NCI-H69 (cell line): Measurements from ENCODE around the gene GPR146.
A peak's percentile ranks its signal among the peaks of the same experiment; 100 is the strongest.

Source experiments
- DNase-seq: peaks from one replicate; lab custom pipeline; 2025; lab: John Stamatoyannopoulos, UW

Gene GPR146

DNA sequence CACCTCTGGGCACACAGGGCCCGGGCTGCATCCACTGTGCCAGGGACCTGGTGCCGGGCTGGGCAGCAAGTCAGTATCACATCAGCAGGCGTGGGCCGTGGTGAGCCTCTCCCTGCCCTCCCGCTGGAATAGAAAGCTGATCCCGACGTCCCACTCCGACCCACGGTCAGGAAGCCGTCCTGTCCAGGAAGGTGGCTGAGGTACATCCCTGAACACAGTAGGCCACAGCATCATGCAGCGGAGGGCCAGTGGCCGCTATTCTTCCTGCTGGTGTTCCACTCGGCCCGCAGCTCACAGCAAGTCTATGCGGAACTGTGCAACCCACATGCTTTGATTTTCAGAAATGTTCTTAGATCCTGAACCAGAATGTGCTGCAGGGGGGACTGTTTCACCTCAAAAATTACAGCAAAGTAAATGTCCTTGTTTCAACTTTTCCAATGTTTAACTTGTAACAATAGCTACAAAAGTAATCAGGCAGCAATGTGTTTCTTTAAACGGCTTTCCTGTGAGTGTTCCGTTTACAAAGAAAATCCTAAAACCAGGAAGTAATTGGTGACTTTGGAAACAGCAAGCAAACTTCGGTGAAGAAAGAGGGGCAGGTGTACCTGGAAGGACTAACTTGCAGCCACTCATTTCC is 676 bp upstream of the GPR146 start:
- no peak for DNase-seq

- no peak for DNase-seq
Measured at GRCh38 chr7:1045069-1046063, 1.0 kb downstream of the GPR146 start.

GRCh38 chr7:1046722-1047679 is 2.7 kb downstream of the GPR146 start:
- no peak for DNase-seq

DNA sequence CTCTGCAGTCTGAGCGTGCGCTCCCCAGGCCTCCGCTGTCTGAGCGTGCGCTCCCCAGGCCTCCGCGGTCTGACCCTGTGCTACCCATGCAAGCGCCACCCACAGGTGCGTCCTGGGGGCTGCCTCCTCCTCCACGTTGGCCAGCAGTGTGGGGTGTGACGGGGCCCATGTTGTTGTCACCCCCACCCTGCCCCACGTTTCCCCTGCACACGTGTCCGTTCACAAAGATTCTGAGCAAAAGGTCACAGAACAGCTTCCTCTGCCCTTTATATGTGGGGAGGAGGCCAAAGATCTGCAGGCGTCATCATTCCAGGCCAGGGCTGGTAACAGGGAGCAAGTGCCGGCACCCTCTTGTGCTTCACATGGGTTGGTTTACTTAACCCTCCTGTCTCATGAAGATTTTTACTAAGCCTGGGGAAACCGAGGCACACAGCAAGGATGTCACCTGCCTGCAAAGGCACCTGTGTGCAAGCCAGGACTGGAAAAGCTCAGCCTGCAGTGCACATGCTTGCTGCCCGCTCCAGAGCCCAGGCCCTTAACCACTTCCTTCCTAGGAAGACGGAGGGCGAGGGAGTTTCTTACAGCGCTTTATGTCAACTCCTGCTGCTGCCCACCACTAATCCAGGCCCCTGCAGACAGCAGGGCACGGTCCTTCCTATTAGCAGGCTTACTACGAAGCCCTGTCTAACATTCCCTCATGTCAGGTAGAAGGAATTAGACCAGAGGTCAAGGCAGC is 4.8 kb downstream of the GPR146 start:
- no peak for DNase-seq

DNA sequence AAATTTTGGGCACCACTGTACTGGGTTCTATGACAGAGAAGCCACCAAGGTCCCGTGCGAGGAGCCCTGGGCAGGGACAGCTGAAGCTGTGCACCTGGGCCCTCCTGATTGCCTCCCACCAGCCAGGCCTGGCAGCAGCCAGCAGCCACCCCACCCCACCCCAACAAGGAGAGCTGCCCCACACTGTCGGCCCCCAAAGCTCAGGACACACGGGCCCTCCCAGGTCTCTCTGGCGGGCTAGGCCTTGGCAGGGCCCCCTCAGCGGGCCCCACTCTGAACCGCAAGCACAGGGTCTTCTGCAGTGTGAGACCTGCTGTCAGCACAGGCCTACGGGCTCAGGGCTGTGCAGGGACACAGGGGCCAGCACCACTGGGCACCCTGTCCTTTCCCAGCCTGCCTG is 5.5 kb downstream of the GPR146 start:
- no peak for DNase-seq

DNA sequence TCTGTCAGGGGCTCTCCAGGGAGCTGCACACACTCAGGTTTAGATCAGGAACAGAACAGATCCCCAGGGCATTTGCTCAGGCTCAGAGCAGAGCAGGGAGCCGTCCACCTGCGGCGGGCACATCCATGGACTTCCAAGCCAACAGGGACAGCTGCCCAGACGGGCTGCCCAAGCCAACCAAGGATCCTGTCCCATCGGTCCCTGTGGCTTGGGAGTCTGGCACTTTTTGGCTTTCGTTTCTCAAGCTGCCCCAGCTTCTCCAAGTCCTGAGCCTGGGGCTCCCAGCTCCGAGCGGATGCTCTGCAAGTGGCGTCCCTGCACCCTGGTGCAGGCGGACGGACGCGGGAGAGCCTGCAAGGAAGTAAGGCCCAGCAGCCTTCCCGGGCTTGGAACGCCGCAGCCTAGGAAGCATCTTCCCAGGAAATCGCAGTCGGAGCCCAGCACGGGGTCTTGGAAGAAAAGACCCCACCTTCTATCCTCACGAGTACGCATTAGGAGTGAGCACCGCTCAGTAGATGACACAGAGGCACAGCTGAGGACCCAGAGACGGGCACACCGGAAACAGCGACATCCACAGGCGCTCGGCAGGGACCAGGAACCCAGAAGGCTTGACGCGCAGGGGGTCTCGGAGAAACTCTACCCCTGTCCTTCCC is 6.0 kb downstream of the GPR146 start:
- DNase-seq, result no peak

GRCh38 chr7:1050956-1051690 is 6.8 kb downstream of the GPR146 start:
- DNase-seq, result no peak

DNA sequence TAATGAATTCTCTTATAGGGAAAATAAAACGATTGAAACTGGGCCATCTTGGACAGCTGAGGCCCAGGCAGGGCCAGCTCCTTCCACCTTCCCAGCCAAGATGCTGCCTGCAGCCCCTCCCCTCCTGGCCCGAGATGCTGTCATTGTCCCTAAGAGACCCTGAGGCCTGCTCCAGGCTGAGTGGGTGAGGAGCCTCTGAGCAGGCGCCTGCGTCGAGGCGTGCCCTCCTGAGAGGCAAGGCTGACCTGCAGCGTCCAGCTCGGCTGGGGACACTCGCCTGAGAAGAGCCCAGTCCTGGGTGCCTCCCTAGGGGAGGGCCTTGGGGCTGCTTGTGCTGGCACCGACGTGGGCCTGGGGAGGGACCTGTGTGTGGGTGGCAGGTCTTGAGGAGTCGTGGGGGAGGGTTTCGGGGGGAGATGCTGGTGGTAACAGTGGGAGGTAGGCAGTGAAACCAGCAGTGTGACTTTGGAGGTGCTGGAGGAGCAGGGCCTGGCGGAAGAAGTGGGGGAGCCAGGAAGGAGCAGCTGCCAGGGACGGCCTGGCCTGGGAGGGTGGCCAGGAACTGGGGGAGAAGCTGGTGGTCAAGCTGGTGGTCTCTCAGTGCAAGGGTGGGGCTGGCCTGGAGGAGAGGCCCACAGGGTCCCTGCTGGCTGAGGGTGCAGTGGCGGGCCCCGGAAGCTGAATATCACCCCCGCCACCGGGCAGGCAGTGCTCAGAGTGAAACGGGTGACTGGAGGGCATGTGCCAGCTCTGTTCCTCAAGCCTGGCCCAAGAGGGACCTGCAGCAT is 7.9 kb downstream of the GPR146 start:
- DNase-seq, result no peak

- DNase-seq, result peak; percentile 45
Measured at GRCh38 chr7:1053002-1053411, 8.7 kb downstream of the GPR146 start.

DNA sequence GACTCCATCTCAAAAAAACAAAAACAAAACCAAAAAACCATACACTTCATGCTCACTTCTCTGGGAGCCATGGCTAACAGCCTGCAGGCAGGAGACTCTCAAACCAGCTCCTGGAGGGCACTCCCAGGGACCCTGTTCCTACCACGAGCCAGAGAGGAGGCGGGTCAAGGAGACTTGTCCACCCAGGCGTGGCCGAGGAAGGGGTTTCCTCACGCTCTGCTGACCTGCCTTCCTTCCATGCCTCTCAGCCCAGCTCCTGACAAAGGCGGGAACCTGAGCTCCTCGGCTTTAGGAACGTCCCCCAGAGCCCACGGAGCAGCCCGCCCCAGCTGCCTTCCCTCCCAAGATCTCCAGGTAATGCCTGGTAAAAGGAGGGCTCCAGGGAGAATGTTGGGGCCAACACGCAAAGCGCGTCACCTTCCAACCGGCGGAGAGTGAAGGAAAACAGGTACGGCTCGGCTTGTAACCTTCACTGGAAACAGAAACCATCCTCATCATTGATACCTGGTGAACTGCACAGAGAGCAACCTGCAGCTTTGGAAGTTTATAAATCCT is 9.5 kb downstream of the GPR146 start:
- DNase-seq, result no peak

DNA sequence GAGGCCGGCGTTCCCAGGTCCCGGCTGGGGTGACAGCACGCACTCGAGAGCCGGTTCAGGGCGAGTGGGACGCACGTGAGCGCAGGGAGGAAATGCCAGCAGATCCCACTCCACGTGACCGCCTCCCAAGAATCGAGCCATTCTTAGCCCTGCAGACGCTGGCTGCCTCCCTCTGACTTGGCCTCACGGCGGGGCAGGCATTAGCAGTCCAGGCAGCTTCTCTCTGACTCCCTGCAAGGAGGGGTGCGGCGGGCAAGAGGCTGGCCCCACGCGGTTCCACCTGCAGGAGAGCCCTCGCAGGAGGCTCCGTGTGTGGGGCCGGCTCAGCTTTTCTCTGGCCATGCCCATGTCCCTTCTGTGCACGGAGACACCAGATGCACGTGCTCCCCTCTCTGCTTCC is 10.1 kb downstream of the GPR146 start:
- DNase-seq, result no peak

DNA sequence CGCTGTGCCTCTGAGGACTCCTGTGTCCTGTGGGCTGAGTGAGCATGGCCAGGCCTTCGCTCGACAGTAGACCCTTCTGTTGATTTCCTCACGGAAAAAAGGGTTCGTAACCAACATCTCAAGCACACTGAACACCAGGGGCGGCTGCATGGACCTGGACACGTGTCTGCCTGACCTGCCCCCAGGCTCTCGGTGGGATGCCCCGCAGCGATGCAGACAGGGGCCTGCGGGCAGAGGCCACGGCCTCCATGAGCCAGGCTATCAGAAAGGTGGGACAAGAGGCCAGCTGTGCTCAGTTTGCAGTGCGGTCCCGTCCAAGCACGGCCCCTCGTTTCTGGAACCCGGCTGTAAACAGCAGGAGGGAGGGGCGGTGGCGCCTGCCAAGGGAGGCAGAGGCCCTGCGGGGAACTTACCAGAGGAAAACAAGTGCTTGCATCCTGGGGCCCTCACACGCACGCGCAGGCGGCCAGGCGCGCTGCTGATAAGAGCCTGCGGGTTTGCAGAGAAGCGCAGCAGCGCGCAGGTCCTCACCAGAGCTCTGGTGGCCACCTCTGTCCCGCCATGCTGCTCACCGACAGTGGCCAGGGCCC is 10.6 kb downstream of the GPR146 start:
- DNase-seq, result no peak

DNA sequence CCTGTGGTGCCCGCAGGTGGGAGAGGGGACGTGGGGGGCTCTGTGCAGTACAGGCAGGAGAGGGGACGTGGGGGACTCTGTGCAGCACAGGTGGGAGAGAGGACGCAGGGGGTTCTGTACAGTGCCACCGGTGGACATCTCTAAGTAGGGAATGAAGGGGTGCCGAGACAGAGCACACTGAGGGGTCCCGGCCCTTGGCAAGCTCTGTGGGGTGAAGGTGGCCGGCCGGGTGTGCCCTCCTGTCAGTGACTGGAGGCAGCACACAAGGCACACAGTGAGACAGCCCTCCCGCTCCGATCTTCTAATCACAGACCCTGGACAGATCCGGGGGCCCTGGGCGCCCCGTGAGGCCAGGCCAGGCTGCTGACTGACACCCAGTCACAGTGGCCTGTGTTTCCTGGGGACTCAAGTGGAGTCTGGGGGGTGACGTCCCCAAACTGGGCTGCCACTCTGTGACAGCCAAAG is 11.2 kb downstream of the GPR146 start:
- DNase-seq, result no peak

- DNase-seq, result no peak
Measured at GRCh38 chr7:1055956-1056784, 11.8 kb downstream of the GPR146 start.

GRCh38 chr7:1056785-1057410 is 12.6 kb downstream of the GPR146 start:
- DNase-seq, result no peak

GRCh38 chr7:1057416-1058291 is 13.3 kb downstream of the GPR146 start:
- no peak for DNase-seq
